HCT116 (cell line): ENCODE data around the gene FAM221B. TPM values are rescaled to one million over a fixed set of nuclear protein-coding genes. Genes with fewer than 3 reads are reported as not detected.
A peak's percentile ranks its signal among the peaks of the same experiment; 100 is the strongest.

Experiments
- ATAC-seq: fragments of 200-7000 bp; cut with Tn5 transposase; 2 replicates; pipeline ENCODE4 v1.9.1; 2020; ENCODE audit warnings: mild to moderate bottlenecking, moderate library complexity
- BruUV-seq: library from RNA; stranded (reverse); fragments of 400-500 nt; replicated peaks from 2 replicates; lab custom pipeline; 2021; lab: Mats Ljungman, UMichigan
- CTCF ChIA-PET: fragments of 300-600 bp; sonication (Branson Sonifier 250); formaldehyde crosslinking; loops from one replicate; lab custom pipeline; 2021; ENCODE audit warnings: antibody characterized with exemption; lab: Charles Lee
- POLR2A ChIA-PET: fragments of 300-600, 350-600 bp; sonication (Branson Sonifier 250); formaldehyde crosslinking; loops from one replicate; lab custom pipeline; 2021; ENCODE audit warnings: antibody characterized with exemption; lab: Charles Lee
- RAD21 ChIA-PET, 2 experiments: fragments of 300-600 bp; sonication (Branson Sonifier 250); formaldehyde crosslinking; loops; one replicate each; lab custom pipeline; 2023; ENCODE audit warnings: low total read pairs in 2 of 2; ENCODE audit not compliant: uncharacterized antibody in 2 of 2, unreplicated experiment in 2 of 2, low non-redundant PET in 1 of 2; lab: Charles Lee
- DNase-seq: peaks from one replicate; pipeline ENCODE4 v3.0.0-alpha.2; 2010; ENCODE audit warnings: low read depth, low spot score
- H2AFZ ChIP-seq: fragments of 200-600 bp; shearing (Covaris generic), sonication (generic); 2 replicates; pipeline ENCODE4 v1.6.1; 2017; ENCODE audit warnings: low read depth, mixed run types, mixed read lengths, antibody characterized with exemption, low read length; ENCODE audit not compliant: poor library complexity, severe bottlenecking
- H3K27ac ChIP-seq: 2 replicates; pipeline ENCODE4 v1.5.1; 2012; ENCODE audit warnings: low read depth, low read length
- H3K27me3 ChIP-seq: fragments of 200-600 bp; sonication (generic); 2 replicates; pipeline ENCODE4 v1.6.1; 2016; ENCODE audit warnings: mixed run types, low read length, mixed read lengths; ENCODE audit not compliant: insufficient read depth
- H3K36me3 ChIP-seq, 2 experiments: fragments of 200-500 bp in 1 of 2; fragments of 200-600 bp in 1 of 2; sonication (Bioruptor generic) in 1 of 2; sonication (generic) in 1 of 2; 2 replicates each; pipeline versions ENCODE4 v1.5.1 to v1.6.1; 2014 to 2016; ENCODE audit warnings: low read length in 2 of 2, inconsistent platforms in 1 of 2, mixed read lengths in 1 of 2, mixed run types in 1 of 2; ENCODE audit not compliant: insufficient read depth in 2 of 2, control insufficient read depth in 1 of 2
- H3K4me1 ChIP-seq, 2 experiments: fragments of 200-600 bp in 1 of 2; sonication (generic) in 1 of 2; 2 replicates each; pipeline versions ENCODE4 v1.5.1 to v1.6.1; 2012 to 2017; ENCODE audit warnings: low read length in 2 of 2, inconsistent platforms in 1 of 2, mild to moderate bottlenecking in 1 of 2, mixed read lengths in 1 of 2, mixed run types in 1 of 2, moderate library complexity in 1 of 2; ENCODE audit not compliant: insufficient read depth in 2 of 2, control insufficient read depth in 1 of 2
- H3K4me2 ChIP-seq: fragments of 200-600 bp; sonication (generic); 2 replicates; pipeline ENCODE4 v1.6.1; 2017; ENCODE audit warnings: mixed run types, low read length, mixed read lengths
- H3K4me3 ChIP-seq, 2 experiments: fragments of 200-600 bp in 1 of 2; sonication (generic) in 1 of 2; replicated peaks in 1 of 2; 2 replicates each; pipeline ENCODE4 v1.5.1; 2011 to 2016; ENCODE audit warnings: low read length in 2 of 2, control low read depth in 1 of 2, low read depth in 1 of 2, mild to moderate bottlenecking in 1 of 2, mixed read lengths in 1 of 2, mixed run types in 1 of 2
- H3K79me2 ChIP-seq: fragments of 200-600 bp; sonication (generic); 2 replicates; pipeline ENCODE4 v1.6.1; 2017; ENCODE audit warnings: mild to moderate bottlenecking, mixed run types, low read length, moderate library complexity, mixed read lengths; ENCODE audit not compliant: insufficient read depth
- H3K9ac ChIP-seq: fragments of 200-600 bp; sonication (generic); 2 replicates; pipeline ENCODE4 v1.6.1; 2016; ENCODE audit warnings: low read length, mixed read lengths
- H3K9me2 ChIP-seq: fragments of 200-600 bp; sonication (generic), shearing (Covaris generic); 2 replicates; pipeline ENCODE4 v1.6.1; 2017; ENCODE audit warnings: mixed run types, mild to moderate bottlenecking, moderate library complexity; ENCODE audit not compliant: insufficient read depth
- H3K9me3 ChIP-seq, 2 experiments: fragments of 200-500 bp in 1 of 2; fragments of 200-600 bp in 1 of 2; sonication (Bioruptor generic) in 1 of 2; sonication (generic) in 1 of 2; 2 replicates each; pipeline ENCODE4 v1.6.1; 2014 to 2017; ENCODE audit warnings: low read length in 2 of 2, mixed read lengths in 2 of 2, inconsistent platforms in 1 of 2, low read depth in 1 of 2, mild to moderate bottlenecking in 1 of 2, mixed run types in 1 of 2, moderate library complexity in 1 of 2; ENCODE audit not compliant: control insufficient read depth in 1 of 2, insufficient read depth in 1 of 2
- H4K20me1 ChIP-seq: fragments of 200-600 bp; sonication (generic), shearing (Covaris generic); 2 replicates; pipeline ENCODE4 v1.6.1; 2017; ENCODE audit warnings: mixed run types, mild to moderate bottlenecking, moderate library complexity; ENCODE audit not compliant: insufficient read depth
- ATF3 ChIP-seq: IDR thresholded peaks from 2 replicates; pipeline ENCODE4 v1.6.1; 2012
- CBX3 ChIP-seq: IDR thresholded peaks from 2 replicates; pipeline ENCODE4 v1.6.1; 2012; ENCODE audit warnings: low read depth
- CEBPB ChIP-seq: IDR thresholded peaks from 2 replicates; pipeline ENCODE4 v1.6.1; 2012; ENCODE audit warnings: low read depth
- EGR1 ChIP-seq: IDR thresholded peaks from 2 replicates; pipeline ENCODE4 v1.6.1; 2012; ENCODE audit warnings: low read depth
- ELF1 ChIP-seq: IDR thresholded peaks from 2 replicates; pipeline ENCODE4 v1.6.1; 2012; ENCODE audit warnings: low read depth, borderline replicate concordance
- EZH2phosphoT487 ChIP-seq: fragments of 200-600 bp; IDR thresholded peaks from 2 replicates; pipeline ENCODE4 v1.6.1; 2018; ENCODE audit warnings: antibody characterized with exemption, borderline replicate concordance
- FOSL1 ChIP-seq: IDR thresholded peaks from 2 replicates; pipeline ENCODE4 v1.6.1; 2012; ENCODE audit warnings: low read depth
- JUND ChIP-seq: IDR thresholded peaks from 2 replicates; pipeline ENCODE4 v1.6.1; 2012
- MAX ChIP-seq: IDR thresholded peaks from 2 replicates; pipeline ENCODE4 v1.6.1; 2012
- POLR2AphosphoS5 ChIP-seq: IDR thresholded peaks from 2 replicates; pipeline ENCODE4 v1.6.1; 2011; ENCODE audit warnings: mild to moderate bottlenecking, low read depth, low read length, moderate library complexity
- RAD21 ChIP-seq: IDR thresholded peaks from 2 replicates; pipeline ENCODE4 v1.6.1; 2012; ENCODE audit warnings: low read depth, mild to moderate bottlenecking
- REST ChIP-seq: IDR thresholded peaks from 2 replicates; pipeline ENCODE4 v1.6.1; 2012; ENCODE audit warnings: low read depth
- SIN3A ChIP-seq: IDR thresholded peaks from 2 replicates; pipeline ENCODE4 v1.6.1; 2012; ENCODE audit warnings: low read depth
- SP1 ChIP-seq: IDR thresholded peaks from 2 replicates; pipeline ENCODE4 v1.6.1; 2012; ENCODE audit warnings: low read depth
- SRF ChIP-seq: IDR thresholded peaks from 2 replicates; pipeline ENCODE4 v1.6.1; 2012; ENCODE audit warnings: low read depth
- TCF7L2 ChIP-seq: IDR thresholded peaks from 2 replicates; pipeline ENCODE4 v1.7.0; 2011; ENCODE audit warnings: borderline replicate concordance, inconsistent platforms; ENCODE audit not compliant: insufficient read depth, insufficient read length; ENCODE audit errors: extremely low read depth
- YY1 ChIP-seq: IDR thresholded peaks from 2 replicates; pipeline ENCODE4 v1.6.1; 2011; ENCODE audit warnings: low read length, low read depth, moderate library complexity, mild to moderate bottlenecking; ENCODE audit not compliant: insufficient replicate concordance; ENCODE audit errors: extremely low read depth
- ZFX ChIP-seq: fragments of 450-650 bp; IDR thresholded peaks from 2 replicates; pipeline ENCODE4 v1.6.1; 2017
- ZNF274 ChIP-seq: fragments of 200-500 bp; sonication (Bioruptor generic); IDR thresholded peaks from 2 replicates; pipeline ENCODE4 v1.6.1; 2014; ENCODE audit warnings: mild to moderate bottlenecking, low read depth, low read length, inconsistent platforms
- intact Hi-C: fragments of 100-400 bp; cut with micrococcal nuclease; formaldehyde crosslinking; loops from 2 replicates; pipeline ENCODE4 v1.10.0; 2022
- total RNA-seq: library from RNA; stranded (reverse); gene quantifications from one replicate; pipeline ENCODE4 v1.2.1, GENCODE V29; 2021; ENCODE audit not compliant: unreplicated experiment

Gene FAM221B
- total RNA-seq, 1 experiment from 2014 or later = not detected

- peak overlapping the region; percentile 21; the same call in 1 of the 2 replicates for H3K4me2 ChIP-seq
- ChIA-PET POLR2A (no interaction called here), CTCF (interaction anchor here (1.9 kb wide), 1 partner anchor 10 kb away, joined by 8 read pairs; no protein-coding TSS in a partner anchor), RAD21 (no interaction called here)
- BruUV-seq = no TSS peak
- no peak overlapping the region for H3K27ac ChIP-seq
- no peak overlapping the region for H3K9ac ChIP-seq
- peaks cover 0 to 13% of the 10 kb centered on the region in 2 experiments; a peak in 2 of 4 replicates for H3K4me1 ChIP-seq
- intact Hi-C loops = no loop called here
- no peaks in the 10 kb centered on the region for H4K20me1 ChIP-seq
- no peaks in the 10 kb centered on the region for H3K36me3 ChIP-seq
- ATAC-seq (no peak), DNase-seq (peak; percentile 26)
- H3K9me3 ChIP-seq = no peaks in the 10 kb centered on the region
- TF ChIP-seq JUND (peak; percentile 36; the same call in 1 of the 2 replicates), FOSL1 (peak; percentile 29; the same call in 1 of the 2 replicates), RAD21 (no peak)
- no peaks in the 10 kb centered on the region for H3K9me2 ChIP-seq
- H3K27me3 ChIP-seq = no peaks in the 10 kb centered on the region
- H3K4me3 ChIP-seq = no peak overlapping the region
- no peaks in the 10 kb centered on the region for H3K79me2 ChIP-seq
- no peak overlapping the region for H2AFZ ChIP-seq
These were observed 16.2 kb upstream of the FAM221B start for GRCh38 chr9:35844628-35845270.

- no peaks in the 10 kb centered on the region for H3K9me3 ChIP-seq
- POLR2A ChIA-PET = no interaction called here
- H4K20me1 ChIP-seq = no peaks in the 10 kb centered on the region
- no TSS peak for BruUV-seq
- H3K4me1 ChIP-seq = peaks cover 0 to 13% of the 10 kb centered on the region in 2 experiments; a peak in 2 of 4 replicates
- H3K79me2 ChIP-seq = no peaks in the 10 kb centered on the region
- CTCF ChIA-PET = no interaction called here
- ATAC-seq (no peak), DNase-seq (no peak)
- RAD21 ChIA-PET = no interaction called here
- TF ChIP-seq EZH2phosphoT487 (no peak), TCF7L2 (no peak), ZNF274 (no peak), SIN3A (no peak), YY1 (no peak), EGR1 (no peak), ZFX (no peak), POLR2AphosphoS5 (no peak), JUND (no peak), FOSL1 (no peak), ATF3 (no peak), SP1 (no peak), MAX (no peak), SRF (no peak), ELF1 (no peak), CBX3 (no peak), RAD21 (no peak), CEBPB (no peak), REST (no peak)
- H3K36me3 ChIP-seq = no peaks in the 10 kb centered on the region
- no peak overlapping the region for H3K4me2 ChIP-seq
- intact Hi-C loops = no loop called here
- no peak overlapping the region for H3K9ac ChIP-seq
- no peaks in the 10 kb centered on the region for H3K9me2 ChIP-seq
- H3K27ac ChIP-seq = no peak overlapping the region
- H3K27me3 ChIP-seq = no peaks in the 10 kb centered on the region
- H3K4me3 ChIP-seq = no peak overlapping the region
- no peak overlapping the region for H2AFZ ChIP-seq
These were observed 14.3 kb upstream of the FAM221B start for GRCh38 chr9:35842795-35843194.
